ENCODE results near the gene FAM185A. TPM values are rescaled to one million over a fixed set of nuclear protein-coding genes. Genes with fewer than 3 reads are reported as not detected.
A peak's percentile ranks its signal among the peaks of the same experiment; 100 is the strongest.

The FAM185A gene
- total RNA-seq, 2 experiments from 2014 or later, result 7.9 to 10.0 TPM

DNA sequence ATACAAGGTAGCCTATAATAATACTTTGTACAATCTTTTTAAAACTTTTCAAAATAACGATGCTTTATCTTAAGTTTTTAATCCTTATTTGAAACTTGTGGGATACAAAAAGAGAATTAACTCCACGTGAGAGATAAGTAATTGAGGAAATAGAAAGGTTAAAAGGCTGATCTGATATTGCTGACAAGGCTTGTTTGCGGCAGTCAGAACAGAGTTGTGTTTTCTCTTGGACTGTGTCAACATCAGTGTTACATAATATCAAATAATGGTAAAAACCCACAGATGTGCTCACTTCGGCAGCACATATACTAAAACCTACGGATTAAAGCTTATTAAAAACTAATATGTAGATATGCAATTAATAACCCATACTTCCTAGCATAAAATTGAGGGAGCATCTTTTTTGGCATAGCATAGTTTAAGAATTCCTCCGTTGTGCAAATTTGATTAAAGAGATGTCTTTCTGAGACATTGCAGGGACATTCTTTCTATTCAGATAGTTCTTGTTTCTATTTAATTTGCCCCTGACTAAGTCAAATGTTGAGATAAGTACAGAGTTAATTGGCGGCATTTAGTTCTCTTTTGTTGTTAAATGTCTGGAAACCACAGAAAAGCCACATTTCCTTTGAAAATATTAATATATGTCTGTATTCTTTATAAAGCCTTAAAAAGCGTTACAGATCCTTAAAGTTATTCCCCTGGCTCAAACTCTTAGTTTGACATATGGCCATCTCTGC lies 63.3 kb downstream of the FAM185A start:
- DNase-seq (no peak), ATAC-seq (no peak)
- TF ChIP-seq CTCF (IDR thresholded peaks at IDR 0.05), result no peak
- peaks cover 8% of the 10 kb centered on the region for H3K4me1 Mint-ChIP-seq (ENCODE audit: low read depth)
- POLR2A ChIA-PET, result no interaction called here
- H3K4me3 Mint-ChIP-seq, result no peak overlapping the region
- peaks cover 12% of the 10 kb centered on the region for H3K36me3 Mint-ChIP-seq (ENCODE audit: low read depth)
- intact Hi-C loops (cut with micrococcal nuclease), result no loop called here
- H3K27ac Mint-ChIP-seq, result no peak overlapping the region
- H3K9me3 Mint-ChIP-seq, result no peaks in the 10 kb centered on the region
- H3K27me3 Mint-ChIP-seq, result no peaks in the 10 kb centered on the region
- CTCF ChIA-PET, result interaction anchor here (1.8 kb wide), 1 partner anchor 254 kb away, joined by 4 read pairs; no protein-coding TSS in a partner anchor

- POLR2A ChIA-PET, result no interaction called here
- H3K4me3 Mint-ChIP-seq, result no peak overlapping the region
- no peaks in the 10 kb centered on the region for H3K27me3 Mint-ChIP-seq
- peak overlapping the region; percentile 15 for H3K27ac Mint-ChIP-seq
- intact Hi-C loops (cut with micrococcal nuclease), result no loop called here
- ATAC-seq, result peak; percentile 62
- H3K36me3 Mint-ChIP-seq (ENCODE audit: low read depth), result peaks cover 12% of the 10 kb centered on the region
- H3K9me3 Mint-ChIP-seq, result no peaks in the 10 kb centered on the region
- DNase-seq, result no peak
- no peak for TF ChIP-seq CTCF (IDR thresholded peaks at IDR 0.05)
- CTCF ChIA-PET, result interaction anchor here (1.8 kb wide), 1 partner anchor 252 kb away, joined by 4 read pairs; no protein-coding TSS in a partner anchor
- peaks cover 8% of the 10 kb centered on the region for H3K4me1 Mint-ChIP-seq (ENCODE audit: low read depth)
Measured at GRCh38 chr7:102813191-102814024, 64.6 kb downstream of the FAM185A start.

DNA sequence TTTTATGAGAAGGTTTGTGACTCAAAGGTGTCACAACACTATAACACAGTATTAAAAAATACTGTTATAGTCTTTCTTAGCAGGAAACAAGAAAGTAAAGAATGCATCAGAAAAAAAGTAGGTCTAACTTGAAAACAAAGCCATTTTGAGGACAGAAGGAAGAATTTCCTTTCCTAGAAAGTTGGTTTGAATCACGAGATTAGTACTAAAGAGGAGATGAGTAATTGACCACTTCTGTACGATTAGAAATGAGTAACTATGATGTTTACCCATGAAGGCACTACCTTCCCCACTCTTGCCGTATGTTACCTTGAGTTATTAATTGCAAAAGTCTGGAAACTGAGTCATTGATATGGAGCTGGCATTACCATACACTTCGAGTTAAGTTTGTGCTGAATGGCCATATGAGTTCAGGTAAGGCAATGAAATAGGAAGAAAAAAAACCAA lies 65.2 kb downstream of the FAM185A start:
- ChIA-PET CTCF (no interaction called here), POLR2A (no interaction called here)
- H3K4me1 Mint-ChIP-seq (ENCODE audit: low read depth), result peaks cover 8% of the 10 kb centered on the region
- H3K36me3 Mint-ChIP-seq (ENCODE audit: low read depth), result peaks cover 11% of the 10 kb centered on the region
- no peak for TF ChIP-seq CTCF (IDR thresholded peaks at IDR 0.05)
- H3K27me3 Mint-ChIP-seq, result no peaks in the 10 kb centered on the region
- DNase-seq (no peak), ATAC-seq (peak; percentile 88)
- no peak overlapping the region for H3K4me3 Mint-ChIP-seq
- H3K27ac Mint-ChIP-seq, result no peak overlapping the region
- intact Hi-C loops (cut with micrococcal nuclease), result no loop called here
- no peaks in the 10 kb centered on the region for H3K9me3 Mint-ChIP-seq

DNA sequence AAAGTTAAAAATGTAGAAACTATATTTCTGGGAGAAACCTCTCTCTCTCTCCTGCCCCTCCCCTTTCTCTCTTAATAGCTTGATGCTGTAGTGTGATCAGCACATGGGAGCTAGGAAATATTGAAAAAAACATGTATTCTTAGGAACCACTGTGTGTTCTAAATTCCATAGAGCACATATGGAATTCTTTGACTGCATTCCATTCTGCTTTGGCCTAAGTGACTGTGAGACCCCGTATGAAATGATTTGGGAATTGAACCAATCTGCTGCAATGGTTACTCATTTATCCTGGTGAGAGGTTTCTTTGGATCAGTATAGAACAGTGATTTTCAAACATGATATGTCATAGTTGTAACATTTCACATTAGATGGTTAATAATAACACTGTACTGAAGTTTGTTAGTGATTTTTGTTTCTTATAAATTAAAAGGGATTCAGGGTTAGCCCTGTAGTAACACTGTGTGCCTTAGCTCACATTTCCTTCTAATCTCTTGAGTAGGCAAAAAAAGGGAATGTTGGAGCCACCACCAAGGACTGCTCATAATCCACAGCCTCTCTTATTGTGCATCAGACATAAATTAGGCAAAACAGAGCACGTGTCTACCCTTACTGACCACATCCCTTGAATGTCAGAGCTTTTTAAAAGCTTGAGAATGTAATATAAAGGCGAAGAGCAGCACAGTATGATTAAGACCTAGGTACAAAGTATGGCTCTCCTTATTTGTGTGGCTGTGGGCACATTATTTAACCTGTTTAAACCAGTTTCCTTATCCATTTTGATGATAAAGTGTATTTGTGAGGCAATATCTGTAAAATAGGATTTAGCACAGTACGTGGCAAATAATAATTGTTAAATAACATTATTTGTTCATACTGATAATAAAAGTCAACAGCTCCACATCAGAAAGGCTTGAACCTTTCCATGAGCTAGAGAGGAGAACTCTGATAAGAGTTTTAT lies 69.1 kb downstream of the FAM185A start:
- no peaks in the 10 kb centered on the region for H3K9me3 Mint-ChIP-seq
- no peak for ATAC-seq
- peaks cover 9% of the 10 kb centered on the region for H3K36me3 Mint-ChIP-seq (ENCODE audit: low read depth)
- H3K27me3 Mint-ChIP-seq, result no peaks in the 10 kb centered on the region
- peaks cover 8% of the 10 kb centered on the region for H3K4me1 Mint-ChIP-seq (ENCODE audit: low read depth)
- intact Hi-C loops (cut with micrococcal nuclease), result no loop called here
- TF ChIP-seq CTCF (IDR thresholded peaks at IDR 0.05), result no peak
- DNase-seq, result no peak
- ChIA-PET POLR2A (no interaction called here), CTCF (interaction anchor here (1.6 kb wide), 1 partner anchor 15 kb away, joined by 3 read pairs; no protein-coding TSS in a partner anchor)
- no peak overlapping the region for H3K27ac Mint-ChIP-seq
- H3K4me3 Mint-ChIP-seq, result no peak overlapping the region

Data from activated CD8-positive, alpha-beta T cell treated with anti-CD3 and anti-CD28 coated beads for 36 hours (primary cell).